WTC11 (cell line): Measurements from ENCODE around the gene MACROD2. TPM values are rescaled to one million over a fixed set of nuclear protein-coding genes. Genes with fewer than 3 reads are reported as not detected.

Experiments
- ATAC-seq: fragments of 200-7000 bp; cut with Tn5 transposase; 2 replicates; pipeline ENCODE4 v1.10.0; 2021; ENCODE audit warnings: mild to moderate bottlenecking, moderate library complexity
- CTCF ChIA-PET: fragments of 300-600 bp; sonication (Branson Sonifier 250); formaldehyde crosslinking; loops from one replicate; lab custom pipeline; 2021; ENCODE audit warnings: antibody characterized with exemption; lab: Charles Lee
- POLR2A ChIA-PET: fragments of 350-600 bp; sonication (Branson Sonifier 250); formaldehyde crosslinking; loops from one replicate; lab custom pipeline; 2021; ENCODE audit warnings: antibody characterized with exemption; lab: Charles Lee
- DNase-seq: peaks from one replicate; pipeline ENCODE4 v3.0.0; 2021; ENCODE audit warnings: low spot score
- H3K27ac Mint-ChIP-seq: 2 replicates; pipeline ENCODE4 v1.8.0; 2021; ENCODE audit warnings: mixed read lengths
- H3K27me3 Mint-ChIP-seq: 2 replicates; pipeline ENCODE4 v1.8.0; 2021; ENCODE audit warnings: low read depth, mild to moderate bottlenecking, moderate library complexity, mixed read lengths
- H3K36me3 Mint-ChIP-seq: 2 replicates; pipeline ENCODE4 v1.8.0; 2021; ENCODE audit warnings: mixed read lengths
- H3K4me1 Mint-ChIP-seq: 2 replicates; pipeline ENCODE4 v1.8.0; 2022; ENCODE audit warnings: mixed read lengths
- H3K4me3 Mint-ChIP-seq: 2 replicates; pipeline ENCODE4 v1.8.0; 2021; ENCODE audit warnings: mild to moderate bottlenecking, moderate library complexity, mixed read lengths
- H3K9me3 Mint-ChIP-seq: 2 replicates; pipeline ENCODE4 v1.8.0; 2021; ENCODE audit warnings: mixed read lengths
- CBFB ChIP-seq: sonication (generic); formaldehyde crosslinking; IDR thresholded peaks from 2 replicates; pipeline ENCODE4 v1.8.1; 2022; ENCODE audit warnings: mild to moderate bottlenecking, low read depth, missing genetic modification reagents
- E2F1 ChIP-seq: sonication (generic); formaldehyde crosslinking; IDR thresholded peaks from 2 replicates; pipeline ENCODE4 v1.8.0; 2022; ENCODE audit warnings: mild to moderate bottlenecking, missing genetic modification reagents
- ELF4 ChIP-seq: sonication (generic); formaldehyde crosslinking; IDR thresholded peaks from 2 replicates; pipeline ENCODE4 v1.8.1; 2022; ENCODE audit warnings: low read depth, mild to moderate bottlenecking, moderate library complexity, missing genetic modification reagents
- ETV6 ChIP-seq: sonication (generic); formaldehyde crosslinking; IDR thresholded peaks from 2 replicates; pipeline ENCODE4 v1.8.1; 2022; ENCODE audit warnings: mild to moderate bottlenecking, missing genetic modification reagents
- HMGA2 ChIP-seq: fragments of 250-450 bp; sonication (Bioruptor Pico); IDR thresholded peaks from 2 replicates; pipeline ENCODE4 v1.4.0; 2021; ENCODE audit warnings: mild to moderate bottlenecking, moderate library complexity
- IRF2 ChIP-seq: sonication (generic); formaldehyde crosslinking; IDR thresholded peaks from 2 replicates; pipeline ENCODE4 v1.8.0; 2022; ENCODE audit warnings: low read depth, missing genetic modification reagents, borderline replicate concordance
- JAZF1 ChIP-seq: fragments of 250-450 bp; sonication (Bioruptor Pico); IDR thresholded peaks from 2 replicates; pipeline ENCODE4 v1.9.0; 2021; ENCODE audit warnings: moderate library complexity, mild to moderate bottlenecking, inconsistent platforms
- NFYB ChIP-seq: sonication (generic); formaldehyde crosslinking; conservative IDR thresholded peaks from 2 replicates; pipeline ENCODE4 v1.8.0; 2022; ENCODE audit warnings: low read depth, missing genetic modification reagents
- OVOL2 ChIP-seq: fragments of 250-450 bp; sonication (Bioruptor Pico); IDR thresholded peaks from 2 replicates; pipeline ENCODE4 v1.9.0; 2021; ENCODE audit warnings: mild to moderate bottlenecking, borderline replicate concordance
- RORB ChIP-seq: fragments of 250-450 bp; sonication (Bioruptor Pico); IDR thresholded peaks from 2 replicates; pipeline ENCODE4 v1.9.0; 2021; ENCODE audit warnings: mild to moderate bottlenecking
- TEAD1 ChIP-seq: sonication (generic); formaldehyde crosslinking; IDR thresholded peaks from 2 replicates; pipeline ENCODE4 v1.8.0; 2022; ENCODE audit warnings: mild to moderate bottlenecking, missing genetic modification reagents
- USF2 ChIP-seq: sonication (generic); formaldehyde crosslinking; IDR thresholded peaks from 2 replicates; pipeline ENCODE4 v1.8.1; 2023; ENCODE audit warnings: mild to moderate bottlenecking, missing genetic modification reagents, moderate library complexity
- ZBTB43 ChIP-seq: sonication (generic); formaldehyde crosslinking; IDR thresholded peaks from 2 replicates; pipeline ENCODE4 v1.8.1; 2023; ENCODE audit warnings: mild to moderate bottlenecking, missing genetic modification reagents
- total RNA-seq: library from RNA; stranded (reverse); gene quantifications from 3 replicates; pipeline ENCODE4 v1.2.3, GENCODE V29; 2021
- TF ChIP-seq, protein P1 (sequence below): sonication (generic); formaldehyde crosslinking; IDR thresholded peaks from 2 replicates; pipeline ENCODE4 v1.8.0; 2023; ENCODE audit warnings: missing genetic modification reagents
- TF ChIP-seq, protein P2 (sequence below): sonication (generic); formaldehyde crosslinking; IDR thresholded peaks from 2 replicates; pipeline ENCODE4 v1.8.1; 2022; ENCODE audit warnings: missing genetic modification reagents, borderline replicate concordance
- TF ChIP-seq, protein P3 (sequence below): sonication (generic); formaldehyde crosslinking; IDR thresholded peaks from 2 replicates; pipeline ENCODE4 v1.8.1; 2022; ENCODE audit warnings: mild to moderate bottlenecking, moderate library complexity, missing genetic modification reagents
- TF ChIP-seq, protein P4 (sequence below): sonication (generic); formaldehyde crosslinking; IDR thresholded peaks from 2 replicates; pipeline ENCODE4 v1.8.0; 2023; ENCODE audit warnings: missing genetic modification reagents, mild to moderate bottlenecking, borderline replicate concordance

The MACROD2 gene
- total RNA-seq, 1 experiment from 2014 or later, result 4.1 TPM

- TF ChIP-seq ZBTB43 (CRISPR knock-in tag), result no peak
- TF ChIP-seq RORB, result no peak
- no peak for TF ChIP-seq JAZF1 (CRISPR knock-in tag)
Measured at GRCh38 chr20:15077733-15078250, 1082.5 kb downstream of the MACROD2 start (continued).

- Mint-ChIP-seq H3K4me1 (peaks cover 20% of the 10 kb centered on the region), H3K27me3 (no peaks in the 10 kb centered on the region), H3K27ac (no peak overlapping the region), H3K36me3 (no peaks in the 10 kb centered on the region), H3K4me3 (no peak overlapping the region), H3K9me3 (no peaks in the 10 kb centered on the region)
- TF ChIP-seq ETV6 (CRISPR knock-in tag) (no peak), USF2 (CRISPR knock-in tag) (no peak), NFYB (CRISPR knock-in tag) (no peak), ELF4 (no peak), IRF2 (CRISPR knock-in tag) (no peak), OVOL2 (CRISPR knock-in tag) (no peak), CBFB (CRISPR knock-in tag) (no peak), HMGA2 (CRISPR knock-in tag) (no peak)
- TF ChIP-seq, protein P1, sequence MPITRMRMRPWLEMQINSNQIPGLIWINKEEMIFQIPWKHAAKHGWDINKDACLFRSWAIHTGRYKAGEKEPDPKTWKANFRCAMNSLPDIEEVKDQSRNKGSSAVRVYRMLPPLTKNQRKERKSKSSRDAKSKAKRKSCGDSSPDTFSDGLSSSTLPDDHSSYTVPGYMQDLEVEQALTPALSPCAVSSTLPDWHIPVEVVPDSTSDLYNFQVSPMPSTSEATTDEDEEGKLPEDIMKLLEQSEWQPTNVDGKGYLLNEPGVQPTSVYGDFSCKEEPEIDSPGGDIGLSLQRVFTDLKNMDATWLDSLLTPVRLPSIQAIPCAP (CRISPR knock-in tag), result no peak
- ChIA-PET POLR2A (no interaction called here), CTCF (no interaction called here)
- no peak for DNase-seq
- no peak for ATAC-seq
Measured at GRCh38 chr20:15079594-15080340, 1084.5 kb downstream of the MACROD2 start.

DNA sequence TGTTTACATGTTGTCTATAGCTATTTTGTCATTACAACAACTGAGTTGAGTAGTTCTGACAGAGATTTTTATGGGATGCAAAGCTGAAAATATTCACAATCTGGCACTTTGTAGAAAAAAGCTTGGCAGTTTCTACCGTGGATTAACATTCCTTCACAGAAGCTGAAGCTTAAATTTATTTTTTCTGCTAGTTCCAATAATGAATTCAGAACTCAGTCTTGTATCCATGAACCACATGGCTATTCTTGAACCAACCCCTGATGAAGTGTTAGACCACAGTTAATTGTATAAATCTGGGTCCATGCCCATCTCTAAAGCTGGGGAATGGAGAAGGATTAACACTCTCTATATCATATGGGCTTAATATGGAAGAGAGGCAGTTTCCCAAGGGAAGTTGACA, 1085.9 kb downstream of the MACROD2 start:
- Mint-ChIP-seq H3K4me1 (peaks cover 17% of the 10 kb centered on the region), H3K27me3 (no peaks in the 10 kb centered on the region), H3K27ac (no peak overlapping the region), H3K36me3 (no peaks in the 10 kb centered on the region), H3K9me3 (no peaks in the 10 kb centered on the region), H3K4me3 (no peak overlapping the region)
- ChIA-PET POLR2A (no interaction called here), CTCF (no interaction called here)
- no peak for ATAC-seq
- TF ChIP-seq, protein P2, sequence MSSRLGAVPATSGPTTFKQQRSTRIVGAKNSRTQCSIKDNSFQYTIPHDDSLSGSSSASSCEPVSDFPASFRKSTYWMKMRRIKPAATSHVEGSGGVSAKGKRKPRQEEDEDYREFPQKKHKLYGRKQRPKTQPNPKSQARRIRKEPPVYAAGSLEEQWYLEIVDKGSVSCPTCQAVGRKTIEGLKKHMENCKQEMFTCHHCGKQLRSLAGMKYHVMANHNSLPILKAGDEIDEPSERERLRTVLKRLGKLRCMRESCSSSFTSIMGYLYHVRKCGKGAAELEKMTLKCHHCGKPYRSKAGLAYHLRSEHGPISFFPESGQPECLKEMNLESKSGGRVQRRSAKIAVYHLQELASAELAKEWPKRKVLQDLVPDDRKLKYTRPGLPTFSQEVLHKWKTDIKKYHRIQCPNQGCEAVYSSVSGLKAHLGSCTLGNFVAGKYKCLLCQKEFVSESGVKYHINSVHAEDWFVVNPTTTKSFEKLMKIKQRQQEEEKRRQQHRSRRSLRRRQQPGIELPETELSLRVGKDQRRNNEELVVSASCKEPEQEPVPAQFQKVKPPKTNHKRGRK (CRISPR knock-in tag), result no peak
- TF ChIP-seq TEAD1 (CRISPR knock-in tag), result no peak
- DNase-seq, result no peak

- Mint-ChIP-seq H3K9me3 (peaks cover 4% of the 10 kb centered on the region; the same call in 1 of the 2 replicates), H3K4me1 (no peaks in the 10 kb centered on the region), H3K4me3 (no peak overlapping the region), H3K27ac (no peak overlapping the region), H3K36me3 (no peaks in the 10 kb centered on the region), H3K27me3 (no peaks in the 10 kb centered on the region)
- POLR2A ChIA-PET, result no interaction called here
- ATAC-seq (no peak), DNase-seq (no peak)
- CTCF ChIA-PET, result no interaction called here
- TF ChIP-seq, protein P3, sequence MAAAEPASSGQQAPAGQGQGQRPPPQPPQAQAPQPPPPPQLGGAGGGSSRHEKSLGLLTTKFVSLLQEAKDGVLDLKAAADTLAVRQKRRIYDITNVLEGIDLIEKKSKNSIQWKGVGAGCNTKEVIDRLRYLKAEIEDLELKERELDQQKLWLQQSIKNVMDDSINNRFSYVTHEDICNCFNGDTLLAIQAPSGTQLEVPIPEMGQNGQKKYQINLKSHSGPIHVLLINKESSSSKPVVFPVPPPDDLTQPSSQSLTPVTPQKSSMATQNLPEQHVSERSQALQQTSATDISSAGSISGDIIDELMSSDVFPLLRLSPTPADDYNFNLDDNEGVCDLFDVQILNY (CRISPR knock-in tag), result no peak
- TF ChIP-seq RORB (no peak), E2F1 (CRISPR knock-in tag) (no peak)
- TF ChIP-seq, protein P4, sequence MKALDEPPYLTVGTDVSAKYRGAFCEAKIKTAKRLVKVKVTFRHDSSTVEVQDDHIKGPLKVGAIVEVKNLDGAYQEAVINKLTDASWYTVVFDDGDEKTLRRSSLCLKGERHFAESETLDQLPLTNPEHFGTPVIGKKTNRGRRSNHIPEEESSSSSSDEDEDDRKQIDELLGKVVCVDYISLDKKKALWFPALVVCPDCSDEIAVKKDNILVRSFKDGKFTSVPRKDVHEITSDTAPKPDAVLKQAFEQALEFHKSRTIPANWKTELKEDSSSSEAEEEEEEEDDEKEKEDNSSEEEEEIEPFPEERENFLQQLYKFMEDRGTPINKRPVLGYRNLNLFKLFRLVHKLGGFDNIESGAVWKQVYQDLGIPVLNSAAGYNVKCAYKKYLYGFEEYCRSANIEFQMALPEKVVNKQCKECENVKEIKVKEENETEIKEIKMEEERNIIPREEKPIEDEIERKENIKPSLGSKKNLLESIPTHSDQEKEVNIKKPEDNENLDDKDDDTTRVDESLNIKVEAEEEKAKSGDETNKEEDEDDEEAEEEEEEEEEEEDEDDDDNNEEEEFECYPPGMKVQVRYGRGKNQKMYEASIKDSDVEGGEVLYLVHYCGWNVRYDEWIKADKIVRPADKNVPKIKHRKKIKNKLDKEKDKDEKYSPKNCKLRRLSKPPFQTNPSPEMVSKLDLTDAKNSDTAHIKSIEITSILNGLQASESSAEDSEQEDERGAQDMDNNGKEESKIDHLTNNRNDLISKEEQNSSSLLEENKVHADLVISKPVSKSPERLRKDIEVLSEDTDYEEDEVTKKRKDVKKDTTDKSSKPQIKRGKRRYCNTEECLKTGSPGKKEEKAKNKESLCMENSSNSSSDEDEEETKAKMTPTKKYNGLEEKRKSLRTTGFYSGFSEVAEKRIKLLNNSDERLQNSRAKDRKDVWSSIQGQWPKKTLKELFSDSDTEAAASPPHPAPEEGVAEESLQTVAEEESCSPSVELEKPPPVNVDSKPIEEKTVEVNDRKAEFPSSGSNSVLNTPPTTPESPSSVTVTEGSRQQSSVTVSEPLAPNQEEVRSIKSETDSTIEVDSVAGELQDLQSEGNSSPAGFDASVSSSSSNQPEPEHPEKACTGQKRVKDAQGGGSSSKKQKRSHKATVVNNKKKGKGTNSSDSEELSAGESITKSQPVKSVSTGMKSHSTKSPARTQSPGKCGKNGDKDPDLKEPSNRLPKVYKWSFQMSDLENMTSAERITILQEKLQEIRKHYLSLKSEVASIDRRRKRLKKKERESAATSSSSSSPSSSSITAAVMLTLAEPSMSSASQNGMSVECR (CRISPR knock-in tag), result no peak
Measured at GRCh38 chr20:15091421-15092037, 1096.2 kb downstream of the MACROD2 start.
